Measurements from ENCODE around the gene CXCL8.

The CXCL8 gene

DNA sequence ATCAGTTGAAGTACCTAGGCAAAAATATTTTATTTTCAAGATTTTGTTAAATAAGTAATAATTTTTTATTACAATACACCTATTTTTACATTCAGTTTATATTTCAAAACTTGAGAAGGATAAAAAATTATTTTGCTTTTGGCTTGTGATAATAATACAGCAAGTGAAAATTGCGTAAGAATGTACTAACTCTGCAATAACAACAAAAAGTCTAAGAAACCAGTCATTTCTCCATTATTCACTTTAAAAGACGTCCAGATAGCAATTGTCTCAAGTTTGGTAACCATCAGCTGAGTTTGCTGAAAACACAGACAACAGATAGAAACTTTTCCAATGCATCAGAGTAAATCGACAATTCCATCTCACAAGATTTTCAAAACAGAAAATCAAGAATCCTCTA is 12.1 kb downstream of the CXCL8 start:
- no peaks in the 10 kb centered on the region for H4K20me1 ChIP-seq (ENCODE audit: insufficient read depth, low read length)
- no peak overlapping the region for H3K4me3 ChIP-seq (ENCODE audit: low read length)
- H3K9me3 ChIP-seq (ENCODE audit: insufficient read depth, low read length), result no peaks in the 10 kb centered on the region
- no peaks in the 10 kb centered on the region for H3K79me2 ChIP-seq (ENCODE audit: low read length)
- no peak overlapping the region for H3K4me2 ChIP-seq (ENCODE audit: low read length)
- H2AFZ ChIP-seq (ENCODE audit: low read depth, low read length), result no peak overlapping the region
- no peak for TF ChIP-seq EZH2phosphoT487 (IDR thresholded peaks at IDR 0.05; ENCODE audit: low read depth)
- TF ChIP-seq, protein P1, sequence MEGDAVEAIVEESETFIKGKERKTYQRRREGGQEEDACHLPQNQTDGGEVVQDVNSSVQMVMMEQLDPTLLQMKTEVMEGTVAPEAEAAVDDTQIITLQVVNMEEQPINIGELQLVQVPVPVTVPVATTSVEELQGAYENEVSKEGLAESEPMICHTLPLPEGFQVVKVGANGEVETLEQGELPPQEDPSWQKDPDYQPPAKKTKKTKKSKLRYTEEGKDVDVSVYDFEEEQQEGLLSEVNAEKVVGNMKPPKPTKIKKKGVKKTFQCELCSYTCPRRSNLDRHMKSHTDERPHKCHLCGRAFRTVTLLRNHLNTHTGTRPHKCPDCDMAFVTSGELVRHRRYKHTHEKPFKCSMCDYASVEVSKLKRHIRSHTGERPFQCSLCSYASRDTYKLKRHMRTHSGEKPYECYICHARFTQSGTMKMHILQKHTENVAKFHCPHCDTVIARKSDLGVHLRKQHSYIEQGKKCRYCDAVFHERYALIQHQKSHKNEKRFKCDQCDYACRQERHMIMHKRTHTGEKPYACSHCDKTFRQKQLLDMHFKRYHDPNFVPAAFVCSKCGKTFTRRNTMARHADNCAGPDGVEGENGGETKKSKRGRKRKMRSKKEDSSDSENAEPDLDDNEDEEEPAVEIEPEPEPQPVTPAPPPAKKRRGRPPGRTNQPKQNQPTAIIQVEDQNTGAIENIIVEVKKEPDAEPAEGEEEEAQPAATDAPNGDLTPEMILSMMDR (IDR thresholded peaks at IDR 0.05; ENCODE audit: low read depth, low read length), result no peak
- H3K27ac ChIP-seq (ENCODE audit: low read length), result no peak overlapping the region
- no peak overlapping the region for H3K9ac ChIP-seq (ENCODE audit: low read length)
- H3K36me3 ChIP-seq (replicated peaks; ENCODE audit: low read depth, low read length), result no peaks in the 10 kb centered on the region
- peaks cover 13% of the 10 kb centered on the region for H3K4me1 ChIP-seq (ENCODE audit: low read length)
- no peaks in the 10 kb centered on the region for H3K27me3 ChIP-seq (ENCODE audit: low read depth, low read length)

DNA sequence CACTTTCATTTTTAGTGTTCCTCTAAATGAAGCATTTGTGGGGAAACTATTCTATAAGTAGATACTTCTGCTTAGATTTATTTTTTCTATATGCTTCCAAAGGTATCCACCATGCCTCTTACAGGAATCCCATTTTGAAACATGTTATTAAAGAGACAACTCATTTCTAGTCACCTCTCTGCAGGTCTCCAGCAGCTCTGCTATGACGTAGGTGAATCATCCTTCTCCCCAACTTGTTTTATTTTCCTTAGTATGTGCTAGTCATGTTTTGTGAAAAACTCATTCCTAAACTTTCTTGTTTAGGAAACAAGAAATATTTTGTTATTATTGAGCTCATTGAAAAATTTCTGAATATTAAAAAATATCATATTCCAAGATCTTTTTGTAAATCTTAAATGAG is 12.8 kb downstream of the CXCL8 start:
- Histone ChIP-seq H3K36me3 (replicated peaks; ENCODE audit: low read depth, low read length) (no peaks in the 10 kb centered on the region), H3K4me1 (ENCODE audit: low read length) (peaks cover 13% of the 10 kb centered on the region), H3K9me3 (ENCODE audit: insufficient read depth, low read length) (no peaks in the 10 kb centered on the region), H2AFZ (ENCODE audit: low read depth, low read length) (no peak overlapping the region), H3K9ac (ENCODE audit: low read length) (no peak overlapping the region), H3K27ac (ENCODE audit: low read length) (no peak overlapping the region), H3K79me2 (ENCODE audit: low read length) (no peaks in the 10 kb centered on the region), H3K27me3 (ENCODE audit: low read depth, low read length) (no peaks in the 10 kb centered on the region), H4K20me1 (ENCODE audit: insufficient read depth, low read length) (no peaks in the 10 kb centered on the region), H3K4me3 (ENCODE audit: low read length) (no peak overlapping the region), H3K4me2 (ENCODE audit: low read length) (no peak overlapping the region)
- TF ChIP-seq, protein P1 (IDR thresholded peaks at IDR 0.05; ENCODE audit: low read depth, low read length), result no peak
- TF ChIP-seq EZH2phosphoT487 (IDR thresholded peaks at IDR 0.05; ENCODE audit: low read depth), result no peak

DNA sequence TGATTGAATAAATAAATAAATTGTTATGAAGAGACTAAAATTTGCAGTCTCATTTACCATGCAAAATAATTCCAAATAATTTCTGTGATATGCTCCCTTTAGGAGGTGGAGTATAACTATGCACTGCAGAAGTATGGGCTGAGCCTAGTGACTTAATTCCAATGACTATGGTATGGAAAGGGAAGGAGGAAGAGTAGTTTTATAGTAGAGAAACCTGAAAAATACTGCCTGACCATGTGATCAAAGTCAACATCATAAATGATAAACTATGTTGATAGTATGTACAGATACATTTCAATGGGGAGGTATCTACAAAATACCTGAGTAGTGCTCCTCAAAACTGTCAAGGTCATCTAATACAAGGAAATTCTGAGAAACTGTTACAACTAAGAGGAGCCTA is 14.6 kb downstream of the CXCL8 start:
- H3K36me3 ChIP-seq (replicated peaks; ENCODE audit: low read depth, low read length), result no peaks in the 10 kb centered on the region
- peaks cover 13% of the 10 kb centered on the region for H3K4me1 ChIP-seq (ENCODE audit: low read length)
- H3K9me3 ChIP-seq (ENCODE audit: insufficient read depth, low read length), result no peaks in the 10 kb centered on the region
- H3K27me3 ChIP-seq (ENCODE audit: low read depth, low read length), result no peaks in the 10 kb centered on the region
- no peak overlapping the region for H2AFZ ChIP-seq (ENCODE audit: low read depth, low read length)
- H3K9ac ChIP-seq (ENCODE audit: low read length), result no peak overlapping the region
- TF ChIP-seq, protein P1 (IDR thresholded peaks at IDR 0.05; ENCODE audit: low read depth, low read length), result no peak
- no peak for TF ChIP-seq EZH2phosphoT487 (IDR thresholded peaks at IDR 0.05; ENCODE audit: low read depth)
- H3K4me2 ChIP-seq (ENCODE audit: low read length), result no peak overlapping the region
- no peak overlapping the region for H3K27ac ChIP-seq (ENCODE audit: low read length)
- H4K20me1 ChIP-seq (ENCODE audit: insufficient read depth, low read length), result no peaks in the 10 kb centered on the region
- no peak overlapping the region for H3K4me3 ChIP-seq (ENCODE audit: low read length)
- H3K79me2 ChIP-seq (ENCODE audit: low read length), result no peaks in the 10 kb centered on the region

DNA sequence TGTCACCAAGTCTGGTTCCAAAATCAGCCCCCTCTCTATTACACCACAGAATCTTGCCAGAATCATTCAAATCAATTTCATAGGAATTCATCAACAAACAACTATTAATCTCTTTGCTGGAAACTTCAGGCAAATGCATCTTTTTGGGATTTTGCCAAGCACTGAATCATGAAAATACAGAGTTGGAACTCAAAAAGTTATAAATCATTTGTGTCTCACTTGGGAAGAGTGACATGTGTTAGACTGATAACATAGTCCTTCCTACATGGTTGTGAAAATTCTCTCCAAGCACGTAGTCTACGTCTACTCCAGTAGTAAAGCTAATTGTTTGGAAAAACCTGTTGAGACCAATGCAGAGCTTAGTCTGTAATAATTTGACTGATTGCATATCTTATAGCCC is 19.0 kb downstream of the CXCL8 start:
- no peaks in the 10 kb centered on the region for H3K79me2 ChIP-seq (ENCODE audit: low read length)
- H3K27ac ChIP-seq (ENCODE audit: low read length), result no peak overlapping the region
- H3K4me2 ChIP-seq (ENCODE audit: low read length), result no peak overlapping the region
- no peaks in the 10 kb centered on the region for H4K20me1 ChIP-seq (ENCODE audit: insufficient read depth, low read length)
- H3K36me3 ChIP-seq (replicated peaks; ENCODE audit: low read depth, low read length), result no peaks in the 10 kb centered on the region
- peaks cover 4% of the 10 kb centered on the region; the same call in 1 of the 2 replicates for H3K4me1 ChIP-seq (ENCODE audit: low read length)
- no peaks in the 10 kb centered on the region for H3K9me3 ChIP-seq (ENCODE audit: insufficient read depth, low read length)
- H3K9ac ChIP-seq (ENCODE audit: low read length), result no peak overlapping the region
- H3K4me3 ChIP-seq (ENCODE audit: low read length), result no peak overlapping the region
- TF ChIP-seq EZH2phosphoT487 (IDR thresholded peaks at IDR 0.05; ENCODE audit: low read depth), result no peak
- TF ChIP-seq, protein P1 (IDR thresholded peaks at IDR 0.05; ENCODE audit: low read depth, low read length), result no peak
- H3K27me3 ChIP-seq (ENCODE audit: low read depth, low read length), result no peaks in the 10 kb centered on the region
- no peak overlapping the region for H2AFZ ChIP-seq (ENCODE audit: low read depth, low read length)

Data from OCI-LY3 (cell line).